ENCODE measurements around the gene RBP5.

DNA sequence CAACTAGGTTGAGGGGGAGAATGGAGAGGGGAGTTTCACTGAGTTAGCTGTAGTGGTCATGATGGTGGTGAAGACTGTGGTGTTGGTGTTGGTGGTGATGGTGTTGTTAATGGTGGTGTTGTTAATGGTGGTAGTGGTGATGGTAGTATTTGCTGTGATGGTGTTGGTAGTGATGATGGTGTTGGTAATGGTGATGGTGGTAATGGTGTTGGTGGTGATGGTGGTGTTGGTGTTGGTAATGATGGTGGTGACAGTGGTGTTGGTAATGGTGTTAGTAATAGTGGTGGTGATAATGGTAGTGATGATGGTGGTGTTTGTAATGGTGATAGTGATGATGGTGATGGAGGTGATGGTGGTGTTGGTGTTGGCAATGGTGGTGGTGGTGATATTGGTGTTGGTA lies 45.6 kb downstream of the RBP5 start:
- TF ChIP-seq, protein P1, sequence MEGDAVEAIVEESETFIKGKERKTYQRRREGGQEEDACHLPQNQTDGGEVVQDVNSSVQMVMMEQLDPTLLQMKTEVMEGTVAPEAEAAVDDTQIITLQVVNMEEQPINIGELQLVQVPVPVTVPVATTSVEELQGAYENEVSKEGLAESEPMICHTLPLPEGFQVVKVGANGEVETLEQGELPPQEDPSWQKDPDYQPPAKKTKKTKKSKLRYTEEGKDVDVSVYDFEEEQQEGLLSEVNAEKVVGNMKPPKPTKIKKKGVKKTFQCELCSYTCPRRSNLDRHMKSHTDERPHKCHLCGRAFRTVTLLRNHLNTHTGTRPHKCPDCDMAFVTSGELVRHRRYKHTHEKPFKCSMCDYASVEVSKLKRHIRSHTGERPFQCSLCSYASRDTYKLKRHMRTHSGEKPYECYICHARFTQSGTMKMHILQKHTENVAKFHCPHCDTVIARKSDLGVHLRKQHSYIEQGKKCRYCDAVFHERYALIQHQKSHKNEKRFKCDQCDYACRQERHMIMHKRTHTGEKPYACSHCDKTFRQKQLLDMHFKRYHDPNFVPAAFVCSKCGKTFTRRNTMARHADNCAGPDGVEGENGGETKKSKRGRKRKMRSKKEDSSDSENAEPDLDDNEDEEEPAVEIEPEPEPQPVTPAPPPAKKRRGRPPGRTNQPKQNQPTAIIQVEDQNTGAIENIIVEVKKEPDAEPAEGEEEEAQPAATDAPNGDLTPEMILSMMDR (IDR thresholded peaks at IDR 0.05), result no peak
- no peak for TF ChIP-seq EZH2 (IDR thresholded peaks at IDR 0.05; ENCODE audit: borderline replicate concordance, insufficient read depth, low read depth, low read length, poor library complexity, severe bottlenecking)
